GM21529 (cell line): Measurements from ENCODE around the gene RBM22.

ENCODE experiments used
- ATAC-seq: cut with Tn5 transposase; IDR thresholded peaks from one replicate; pipeline ENCODE4 v1.9.1; 2021; ENCODE audit not compliant: unreplicated experiment

The RBM22 gene

DNA sequence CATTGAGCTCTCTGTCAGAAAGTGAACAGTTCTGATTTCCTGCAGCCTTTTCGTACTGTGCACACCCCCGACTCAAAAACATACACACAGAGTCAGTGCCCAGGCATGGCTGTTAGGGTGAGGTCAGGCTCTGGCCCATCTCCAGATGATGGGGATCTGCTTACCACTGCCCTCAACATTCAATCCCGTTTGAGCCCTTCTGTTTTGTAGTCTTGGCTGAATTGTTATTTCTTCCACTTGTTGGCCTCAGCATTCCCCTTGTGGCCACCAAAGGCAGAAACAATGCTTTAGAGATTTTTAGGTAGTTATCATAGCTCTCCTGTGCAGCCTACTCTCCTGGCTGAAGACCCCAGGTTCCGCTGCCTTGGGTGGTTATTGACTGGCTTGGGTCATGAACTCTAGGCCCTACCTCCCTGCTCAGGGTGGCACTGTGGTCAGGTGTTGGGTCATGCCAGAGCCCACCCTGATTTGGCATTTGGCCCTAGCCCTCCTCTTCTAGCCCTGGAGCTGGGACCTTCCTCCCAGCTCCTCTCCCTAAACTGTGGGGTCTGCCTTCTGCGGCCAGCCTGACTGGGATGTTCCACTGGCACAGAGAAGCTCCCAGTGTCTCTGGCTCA is 47.6 kb downstream of the RBM22 start:
- ATAC-seq: no peak

DNA sequence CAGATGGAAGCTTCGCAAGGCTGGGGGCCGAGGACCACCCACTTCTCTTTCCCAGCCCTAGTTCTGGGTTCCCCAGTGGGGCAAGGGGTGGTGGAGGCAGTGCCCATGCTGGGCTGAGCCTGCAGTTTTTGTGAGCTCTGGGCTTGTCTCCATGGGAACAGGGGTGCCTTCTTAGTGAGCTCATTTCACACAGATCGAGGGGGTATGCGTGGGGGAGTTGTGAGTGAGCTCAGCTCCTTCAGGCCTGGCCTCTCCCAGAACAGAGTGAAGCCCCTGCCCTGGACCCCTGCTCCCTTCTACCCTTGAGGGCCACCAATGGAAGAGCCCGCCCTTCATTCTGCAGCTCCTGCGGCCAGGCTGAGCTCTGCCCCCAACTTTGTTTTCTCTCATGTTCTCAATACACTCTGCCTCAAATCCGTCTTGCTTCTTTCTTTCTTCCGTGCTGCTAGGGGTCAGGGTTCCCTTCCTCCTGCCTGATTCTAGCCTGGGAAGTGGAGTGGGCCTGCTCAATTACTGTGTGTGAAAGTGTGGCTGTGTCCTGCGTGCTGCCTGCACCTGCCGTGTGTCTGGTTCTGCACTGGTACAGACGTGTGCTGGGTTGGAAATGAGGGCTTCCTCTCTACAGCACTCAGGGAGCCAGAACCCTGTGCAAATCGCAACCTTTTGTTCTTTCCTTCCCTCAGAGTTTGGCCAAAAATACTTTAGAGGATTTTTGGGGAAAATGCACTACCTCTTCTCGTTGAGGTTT is 48.8 kb downstream of the RBM22 start:
- ATAC-seq: no peak

DNA sequence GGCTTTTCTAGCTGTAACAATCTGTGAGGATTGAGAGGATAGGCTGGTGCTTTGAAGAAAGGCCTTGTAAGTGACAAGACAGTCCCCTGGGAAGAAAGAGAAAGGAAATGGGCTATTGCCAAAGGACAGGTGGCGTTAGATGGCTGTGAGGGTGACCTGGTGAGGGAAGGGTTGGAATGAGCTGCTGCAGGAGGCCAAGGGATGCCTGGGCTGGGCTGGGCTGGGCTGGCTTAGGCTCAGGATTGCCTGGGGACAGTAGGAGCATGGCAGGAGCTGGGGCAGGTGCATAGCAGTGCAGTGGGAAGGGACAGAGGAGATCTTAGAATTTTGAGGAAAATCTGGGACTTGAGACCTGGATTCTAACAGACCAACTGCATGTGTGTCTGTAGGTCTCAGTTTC is 49.5 kb downstream of the RBM22 start:
- no peak for ATAC-seq

DNA sequence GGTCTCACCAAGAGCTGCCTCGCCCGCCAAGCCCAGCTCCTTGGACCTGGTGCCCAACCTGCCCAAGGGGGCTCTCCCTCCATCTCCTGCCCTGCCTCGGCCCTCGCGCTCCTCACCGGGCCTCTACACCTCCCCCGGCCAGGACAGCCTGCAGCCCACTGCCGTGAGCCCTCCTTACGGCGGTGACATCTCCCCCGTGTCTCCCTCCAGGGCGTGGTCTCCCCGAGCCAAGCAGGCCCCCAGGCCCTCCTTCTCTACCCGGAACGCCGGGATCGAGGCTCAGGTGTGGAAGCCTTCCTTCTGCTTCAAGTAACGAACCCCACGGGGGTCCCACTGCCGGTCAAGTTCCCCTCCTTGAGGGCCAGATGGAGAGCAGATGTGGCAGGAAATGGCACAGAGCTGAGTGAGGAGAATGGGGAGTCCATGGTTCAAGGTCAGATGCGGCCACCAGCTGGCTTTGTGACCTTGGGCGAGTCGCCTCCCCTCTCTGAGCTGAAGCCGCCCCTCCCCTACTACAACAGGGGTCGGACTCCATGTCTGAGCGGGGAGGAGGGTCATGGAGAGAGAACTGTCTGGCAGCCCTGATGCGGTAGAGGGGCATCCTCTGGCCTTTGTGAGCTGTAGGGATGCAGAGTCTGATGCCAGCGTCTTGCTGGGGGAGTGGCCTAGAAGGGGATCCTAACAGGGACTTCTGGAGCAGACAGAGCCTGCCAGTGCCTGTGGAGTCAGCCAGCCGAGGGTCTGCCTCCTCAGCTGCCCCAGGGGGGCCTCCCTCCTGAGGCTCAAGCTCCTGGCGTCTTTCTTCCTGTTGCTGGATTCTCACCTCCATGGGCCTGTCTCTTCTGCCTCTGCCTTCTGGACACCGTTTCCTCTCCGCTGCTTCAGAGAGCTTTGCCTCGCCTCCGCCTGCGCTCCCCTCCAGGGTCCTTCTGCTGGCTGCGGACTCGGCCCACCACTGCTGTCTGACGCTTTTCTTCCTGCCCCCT is 50.5 kb downstream of the RBM22 start:
- no peak for ATAC-seq

DNA sequence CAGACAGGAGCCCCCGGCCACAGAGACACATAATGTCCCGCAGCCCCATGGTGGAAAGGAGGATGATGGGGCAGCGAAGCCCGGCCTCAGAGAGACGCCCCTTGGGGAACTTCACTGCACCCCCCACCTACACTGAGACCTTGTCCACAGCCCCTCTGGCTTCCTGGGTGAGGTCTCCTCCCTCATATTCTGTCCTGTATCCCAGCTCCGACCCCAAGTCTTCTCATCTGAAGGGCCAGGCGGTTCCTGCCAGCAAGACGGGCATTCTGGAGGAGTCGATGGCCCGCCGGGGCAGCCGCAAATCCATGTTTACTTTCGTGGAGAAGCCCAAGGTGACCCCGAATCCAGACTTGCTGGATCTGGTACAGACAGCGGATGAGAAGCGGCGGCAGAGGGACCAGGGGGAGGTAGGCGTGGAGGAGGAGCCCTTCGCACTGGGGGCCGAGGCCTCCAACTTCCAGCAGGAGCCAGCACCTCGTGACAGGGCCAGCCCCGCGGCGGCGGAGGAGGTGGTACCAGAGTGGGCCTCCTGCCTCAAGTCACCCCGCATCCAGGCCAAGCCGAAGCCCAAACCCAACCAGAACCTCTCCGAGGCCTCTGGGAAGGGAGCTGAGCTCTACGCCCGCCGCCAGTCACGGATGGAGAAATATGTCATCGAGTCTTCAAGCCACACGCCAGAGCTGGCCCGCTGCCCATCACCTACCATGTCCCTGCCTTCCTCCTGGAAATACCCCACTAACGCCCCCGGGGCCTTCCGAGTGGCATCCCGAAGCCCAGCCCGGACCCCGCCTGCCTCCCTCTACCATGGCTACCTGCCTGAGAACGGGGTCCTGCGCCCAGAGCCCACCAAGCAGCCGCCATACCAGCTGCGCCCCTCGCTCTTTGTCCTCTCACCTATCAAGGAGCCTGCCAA is 51.5 kb downstream of the RBM22 start:
- ATAC-seq: no peak

DNA sequence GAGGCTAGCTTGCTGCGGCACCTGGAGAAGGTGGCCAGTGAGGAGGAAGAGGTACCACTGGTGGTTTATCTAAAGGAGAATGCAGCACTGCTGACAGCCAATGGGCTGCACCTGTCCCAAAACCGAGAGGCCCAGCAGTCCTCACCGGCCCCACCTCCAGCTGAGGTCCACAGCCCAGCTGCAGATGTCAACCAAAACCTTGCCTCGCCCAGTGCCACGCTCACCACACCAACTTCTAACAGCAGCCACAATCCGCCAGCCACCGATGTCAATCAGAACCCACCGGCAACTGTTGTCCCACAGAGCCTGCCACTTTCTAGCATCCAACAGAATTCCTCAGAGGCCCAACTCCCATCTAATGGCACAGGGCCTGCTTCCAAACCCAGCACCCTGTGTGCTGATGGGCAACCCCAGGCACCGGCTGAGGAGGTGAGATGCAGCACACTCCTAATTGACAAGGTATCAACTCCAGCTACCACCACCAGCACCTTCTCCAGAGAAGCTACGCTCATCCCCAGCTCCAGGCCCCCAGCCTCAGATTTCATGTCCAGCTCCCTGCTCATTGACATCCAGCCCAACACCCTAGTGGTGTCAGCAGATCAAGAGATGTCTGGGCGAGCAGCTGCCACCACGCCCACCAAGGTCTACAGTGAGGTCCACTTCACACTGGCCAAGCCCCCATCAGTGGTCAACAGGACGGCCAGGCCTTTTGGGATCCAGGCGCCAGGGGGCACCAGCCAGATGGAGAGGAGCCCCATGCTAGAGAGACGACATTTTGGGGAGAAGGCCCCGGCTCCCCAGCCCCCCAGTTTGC is 52.4 kb downstream of the RBM22 start:
- ATAC-seq: no peak

DNA sequence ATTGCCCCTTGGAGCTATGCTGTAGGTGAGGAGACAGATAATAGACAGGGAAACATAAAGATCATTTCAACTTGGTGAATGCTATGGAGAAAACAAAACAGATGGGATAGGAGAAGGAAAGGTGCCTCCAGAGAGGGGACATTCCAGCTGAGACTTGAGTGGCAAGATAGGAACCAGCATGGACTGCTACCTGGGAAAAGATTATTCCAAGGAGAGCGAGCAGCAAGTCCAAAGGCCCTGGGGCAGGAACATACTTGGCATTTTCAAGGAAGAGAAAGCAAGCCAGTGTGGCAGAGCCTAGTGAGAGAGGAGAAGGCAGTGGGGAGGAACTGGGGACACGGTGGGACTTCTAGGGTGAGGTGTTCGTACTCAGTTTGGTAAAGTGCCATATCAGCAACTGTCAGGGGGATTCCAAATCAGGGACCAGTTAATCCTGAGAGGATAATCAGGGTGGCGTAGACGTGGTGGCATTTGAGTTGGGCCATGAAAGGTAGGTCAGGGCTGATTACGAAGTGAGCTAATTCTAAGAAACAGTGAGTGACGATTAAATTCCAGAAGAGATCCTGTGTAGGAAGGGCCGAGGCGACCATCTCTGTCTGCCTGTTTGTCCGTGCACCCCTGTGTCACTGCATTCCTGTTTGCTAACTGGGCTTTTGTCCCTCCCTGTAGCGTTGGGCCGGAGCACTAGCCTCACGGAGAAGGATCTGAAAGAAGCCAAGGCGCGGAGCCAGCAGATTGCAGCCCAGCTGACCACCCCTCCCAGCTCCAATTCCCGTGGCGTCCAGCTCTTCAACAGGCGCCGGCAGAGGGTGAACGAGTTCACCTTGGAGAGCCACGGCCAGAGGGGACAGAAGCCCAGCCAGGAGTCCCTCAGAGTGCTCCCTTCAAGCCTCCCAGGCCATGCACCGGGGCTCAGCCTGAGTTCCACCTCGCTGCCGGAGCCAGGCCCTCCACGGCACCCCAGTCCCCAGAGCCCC is 53.3 kb downstream of the RBM22 start:
- no peak for ATAC-seq

DNA sequence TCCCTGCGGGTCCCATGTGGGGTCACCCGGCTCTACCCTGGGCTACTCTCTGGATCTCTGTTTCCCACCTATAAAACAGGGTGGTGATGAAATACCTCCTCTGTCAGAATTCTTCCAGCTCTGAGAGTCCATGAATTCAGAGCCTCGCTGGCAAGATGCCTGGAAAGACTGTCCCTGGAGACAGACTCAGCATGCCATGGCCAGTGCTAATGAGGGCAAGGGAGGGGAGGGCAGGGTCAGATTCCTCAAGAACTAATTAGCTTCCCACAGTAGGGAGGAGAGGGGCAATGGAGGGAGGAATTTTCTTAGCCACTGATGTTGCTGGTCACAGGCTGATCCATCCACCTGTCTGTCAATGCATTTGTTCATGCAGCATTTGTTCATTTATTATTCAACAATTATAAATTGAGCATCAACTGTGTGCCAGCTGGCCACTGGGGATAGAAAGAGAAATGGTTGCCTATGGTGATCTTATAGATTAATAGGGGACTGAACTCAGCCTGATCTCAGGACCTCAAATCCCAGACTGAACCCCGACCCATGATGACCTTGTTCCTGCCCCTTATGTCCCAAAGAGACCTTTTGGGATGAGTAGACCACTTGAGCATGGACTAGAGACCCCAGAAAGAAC is 55.7 kb downstream of the RBM22 start:
- ATAC-seq: no peak

DNA sequence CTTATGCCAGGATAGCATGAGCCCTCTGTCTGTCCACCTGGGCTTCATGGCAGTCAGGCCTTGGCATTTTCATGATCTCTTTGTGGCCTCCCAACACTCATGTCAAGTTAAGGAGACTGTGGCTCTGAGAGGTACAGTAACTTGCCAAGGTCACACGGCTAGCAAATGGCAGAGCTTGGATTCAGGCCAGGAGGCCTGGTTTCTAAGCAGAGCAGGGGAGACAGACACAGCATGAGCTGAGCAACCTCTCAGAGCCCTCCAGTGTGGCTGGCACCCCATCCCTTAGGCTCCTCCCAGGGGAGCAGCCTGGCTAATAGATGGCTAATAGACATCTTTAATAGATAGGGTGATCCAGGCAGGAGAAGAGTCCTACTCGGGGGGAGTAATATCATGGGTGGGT is 56.3 kb downstream of the RBM22 start:
- no peak for ATAC-seq

DNA sequence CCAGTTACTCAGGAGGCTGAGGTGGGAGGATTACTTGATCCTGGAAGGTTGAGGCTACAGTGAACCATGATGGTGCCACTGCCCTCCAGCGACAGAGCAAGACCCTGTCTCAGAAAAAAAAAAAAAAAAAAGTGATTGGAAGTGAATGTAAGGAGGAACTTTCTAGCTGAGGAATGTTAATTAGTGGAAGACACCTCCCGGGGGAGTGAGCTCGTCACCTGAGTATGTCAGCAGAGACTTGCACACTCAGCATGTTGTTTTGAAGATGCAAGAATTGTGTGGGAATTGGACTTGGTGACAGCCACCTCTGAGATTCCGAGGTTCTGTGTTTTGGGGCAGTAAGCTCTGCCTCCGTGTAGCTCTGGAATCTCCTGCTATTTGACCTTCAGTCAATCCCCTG is 56.8 kb downstream of the RBM22 start:
- ATAC-seq: no peak

DNA sequence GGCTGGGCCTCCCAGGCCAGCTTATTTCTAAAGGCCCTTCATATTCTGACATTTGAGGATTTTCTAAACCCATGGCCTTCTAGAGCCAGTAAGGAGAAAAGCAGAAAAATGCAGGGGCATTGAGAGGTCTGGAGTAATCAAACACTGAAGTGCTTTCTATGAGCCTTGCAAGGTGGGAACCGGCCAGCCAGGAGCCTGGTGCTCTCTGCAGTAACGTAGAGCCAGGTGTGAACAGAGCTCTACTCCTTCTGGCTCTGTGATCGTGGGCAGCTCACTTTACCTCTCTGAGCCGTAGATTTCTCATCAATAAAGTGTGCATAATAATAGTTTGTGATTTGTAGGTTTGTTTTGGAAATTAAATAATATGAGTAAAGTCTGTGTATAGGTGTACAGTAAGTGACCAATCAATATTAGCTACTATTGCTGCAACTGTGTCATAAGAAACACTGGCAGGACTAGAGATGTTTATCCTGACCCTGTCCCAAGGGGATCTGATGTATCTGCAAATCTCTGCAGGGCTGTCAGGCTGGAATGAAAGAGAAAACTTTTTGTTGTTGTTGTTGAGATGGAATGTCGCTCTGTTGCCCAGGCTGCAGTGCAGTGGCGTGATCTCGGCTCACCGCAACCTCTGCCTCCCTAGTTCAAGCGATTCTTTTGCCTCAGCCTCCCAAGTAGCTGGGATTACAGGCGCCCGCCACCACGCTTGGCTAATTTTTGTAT is 57.7 kb downstream of the RBM22 start:
- no peak for ATAC-seq

DNA sequence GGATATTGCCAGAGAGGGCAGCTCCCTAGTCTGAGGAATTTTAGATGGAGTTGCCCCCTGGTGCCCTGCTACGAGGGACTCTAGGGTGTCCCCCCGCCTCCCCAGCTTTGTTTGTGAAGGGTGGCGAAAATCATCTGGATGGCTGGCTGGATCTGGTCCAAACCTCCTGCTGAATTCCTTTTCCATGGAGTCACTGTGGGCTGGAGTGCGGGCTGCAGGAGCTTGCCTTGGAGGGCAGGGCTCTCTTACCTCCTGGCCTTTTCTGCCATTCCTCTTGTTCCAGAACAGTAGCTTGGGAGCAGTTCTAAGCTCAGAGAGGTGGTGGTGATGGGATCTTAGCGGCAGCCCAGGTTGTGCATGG is 58.3 kb downstream of the RBM22 start:
- ATAC-seq: no peak

DNA sequence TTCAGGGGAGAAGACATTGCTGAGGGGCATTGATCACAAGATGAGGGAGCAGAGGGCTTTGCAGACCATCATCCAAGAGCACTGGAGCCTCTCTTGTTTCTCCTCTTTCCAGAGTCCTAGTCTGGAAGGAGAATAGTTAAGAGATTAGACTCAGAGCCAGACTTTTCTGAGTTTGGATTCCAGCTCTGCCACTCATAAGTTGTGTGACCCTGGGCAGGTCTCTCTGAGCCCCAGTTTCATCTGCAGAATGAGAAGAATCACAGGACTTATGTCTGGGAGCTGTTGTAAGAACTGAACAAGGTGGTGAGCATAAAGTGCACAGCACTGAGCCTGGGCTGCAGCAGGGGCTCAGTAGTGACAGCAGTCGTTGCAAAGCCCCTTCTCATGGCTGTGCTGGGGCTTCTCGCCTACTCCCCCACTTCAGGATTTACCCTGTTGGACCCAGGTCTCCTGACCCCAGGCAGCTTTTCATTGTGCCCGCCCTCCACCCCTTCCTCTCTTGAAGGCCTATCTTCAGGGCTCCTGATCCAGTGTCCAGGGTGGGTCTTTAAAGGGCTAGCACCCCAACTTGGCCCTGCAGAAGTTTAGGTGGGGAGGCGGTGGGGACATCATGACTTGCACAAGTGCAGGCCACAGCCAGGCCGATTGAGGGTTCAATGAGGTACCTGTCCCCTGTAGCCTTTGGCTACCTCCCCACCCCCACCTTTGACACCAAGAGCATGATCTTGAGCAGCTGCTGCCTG is 58.9 kb downstream of the RBM22 start:
- no peak for ATAC-seq

DNA sequence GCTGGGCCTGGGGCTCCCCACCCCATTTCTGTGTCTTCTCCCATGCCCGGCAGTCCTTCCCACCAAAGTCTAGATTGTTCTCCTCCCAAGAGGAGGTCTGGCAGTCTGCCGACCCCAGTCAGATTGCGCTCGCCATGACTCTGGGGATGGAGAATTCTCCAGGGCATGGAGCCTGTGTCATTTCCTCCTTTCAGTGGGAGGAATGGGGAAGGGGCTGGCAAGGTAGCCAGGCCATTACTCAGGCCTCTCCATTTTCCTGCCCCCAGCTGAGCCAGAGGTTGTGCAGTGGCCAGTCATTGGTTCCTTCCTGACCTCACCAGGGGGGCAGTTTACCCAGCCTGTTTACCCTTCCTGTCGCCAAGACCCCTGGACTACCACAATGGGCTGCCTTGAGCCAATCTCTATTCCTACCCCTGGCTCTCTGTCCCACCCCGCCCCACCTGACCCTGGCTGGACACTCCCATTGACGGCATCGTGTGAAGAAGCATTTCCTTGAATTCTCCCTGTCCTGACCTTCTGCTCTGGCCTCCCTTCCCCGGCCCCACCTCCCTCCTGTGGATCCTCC is 59.8 kb downstream of the RBM22 start:
- ATAC-seq: no peak
